GM12891 (cell line): ENCODE results near the gene RGL4.

Source experiments
- POLR2A ChIP-seq: IDR thresholded peaks from 2 replicates; pipeline ENCODE4 v1.6.1; 2011; ENCODE audit warnings: low read depth, low read length, control low read depth
- POLR2AphosphoS5 ChIP-seq: IDR thresholded peaks from 2 replicates; pipeline ENCODE4 v1.6.1; 2011; ENCODE audit warnings: low read depth, low read length, control low read depth
- TAF1 ChIP-seq: IDR thresholded peaks from 2 replicates; pipeline ENCODE4 v1.6.1; 2011; ENCODE audit warnings: low read depth, low read length, control low read depth

DNA sequence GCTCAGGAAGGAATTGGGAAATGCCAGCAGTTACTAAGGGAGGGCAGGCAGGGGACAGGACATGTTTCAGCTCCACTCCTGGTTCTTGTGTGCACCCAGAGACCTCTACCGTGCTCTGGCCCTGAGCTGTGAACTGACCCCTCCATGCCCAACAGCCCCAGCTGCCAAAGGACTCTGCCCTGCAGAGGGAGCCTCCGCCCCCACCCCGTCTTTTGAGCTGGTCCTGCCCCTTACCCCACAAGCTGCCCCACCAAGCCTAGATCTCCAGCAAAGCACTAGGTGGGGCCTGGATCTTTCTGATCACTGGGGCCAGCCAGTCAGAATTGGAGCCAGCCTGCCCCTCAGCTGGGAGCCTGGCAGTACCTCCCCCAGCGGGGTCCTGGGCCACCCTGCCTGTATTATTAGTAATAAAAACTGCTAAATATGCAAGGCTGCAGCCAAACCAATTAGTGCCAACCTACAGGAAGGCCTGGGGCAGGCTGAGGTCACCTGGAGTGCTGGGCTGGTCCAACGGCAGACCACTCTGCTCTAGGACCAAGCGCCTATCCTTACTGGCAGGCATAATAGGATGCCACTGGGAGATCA is 34.8 kb upstream of the RGL4 start:
- TF ChIP-seq POLR2A (no peak), POLR2AphosphoS5 (no peak), TAF1 (no peak)
